Activated CD8-positive, alpha-beta memory T cell treated with anti-CD3 and anti-CD28 coated beads for 4 hours (primary cell): Measurements from ENCODE around the gene CKAP2L.
"Not testable (repeated sequence)": the region's sequence is repeated elsewhere in the genome, so short reads cannot be mapped to it uniquely, and the experiment has no call there.

ENCODE experiments used
- DNase-seq, 2 donors: peaks; one replicate each; pipeline ENCODE4 v3.0.0-alpha.2; 2020; ENCODE audit warnings: low read depth in 2 of 2

Gene CKAP2L

DNA sequence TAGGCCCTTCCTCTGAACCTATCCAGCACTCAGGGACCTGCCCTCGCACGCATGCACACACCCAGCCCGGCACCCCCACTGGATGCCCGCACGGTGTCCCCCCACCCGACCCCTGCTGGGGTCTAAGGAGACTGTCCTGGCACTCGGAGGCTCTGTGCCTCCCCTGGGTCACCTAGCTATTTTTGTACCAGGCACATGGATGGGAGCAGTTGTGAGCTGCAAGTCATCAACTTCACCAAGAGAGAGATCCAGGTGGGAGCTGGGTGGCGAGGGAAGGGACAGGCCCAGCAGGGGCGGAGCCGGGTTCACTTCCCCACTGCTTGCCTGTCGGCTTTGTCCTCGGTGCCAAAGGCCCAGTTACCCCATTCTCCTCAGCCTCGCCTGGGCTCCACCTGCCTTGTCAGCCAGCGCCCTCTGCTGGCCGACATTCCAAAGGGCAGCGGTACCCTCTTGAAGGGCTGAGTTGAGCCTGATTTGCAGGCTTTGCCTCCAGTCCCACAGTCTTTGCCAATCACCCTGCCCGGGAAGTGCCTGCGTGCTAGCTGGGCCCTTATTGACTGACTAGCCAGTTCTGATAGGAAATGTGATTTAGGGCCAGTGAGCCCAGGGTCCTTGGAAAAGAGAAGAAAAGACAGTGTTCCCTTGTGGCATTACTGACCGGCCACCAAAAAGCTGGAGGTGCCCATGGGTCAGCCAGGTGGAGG lies 37.8 kb downstream of the CKAP2L start:
- DNase-seq: peak; percentile 72 to 73

DNA sequence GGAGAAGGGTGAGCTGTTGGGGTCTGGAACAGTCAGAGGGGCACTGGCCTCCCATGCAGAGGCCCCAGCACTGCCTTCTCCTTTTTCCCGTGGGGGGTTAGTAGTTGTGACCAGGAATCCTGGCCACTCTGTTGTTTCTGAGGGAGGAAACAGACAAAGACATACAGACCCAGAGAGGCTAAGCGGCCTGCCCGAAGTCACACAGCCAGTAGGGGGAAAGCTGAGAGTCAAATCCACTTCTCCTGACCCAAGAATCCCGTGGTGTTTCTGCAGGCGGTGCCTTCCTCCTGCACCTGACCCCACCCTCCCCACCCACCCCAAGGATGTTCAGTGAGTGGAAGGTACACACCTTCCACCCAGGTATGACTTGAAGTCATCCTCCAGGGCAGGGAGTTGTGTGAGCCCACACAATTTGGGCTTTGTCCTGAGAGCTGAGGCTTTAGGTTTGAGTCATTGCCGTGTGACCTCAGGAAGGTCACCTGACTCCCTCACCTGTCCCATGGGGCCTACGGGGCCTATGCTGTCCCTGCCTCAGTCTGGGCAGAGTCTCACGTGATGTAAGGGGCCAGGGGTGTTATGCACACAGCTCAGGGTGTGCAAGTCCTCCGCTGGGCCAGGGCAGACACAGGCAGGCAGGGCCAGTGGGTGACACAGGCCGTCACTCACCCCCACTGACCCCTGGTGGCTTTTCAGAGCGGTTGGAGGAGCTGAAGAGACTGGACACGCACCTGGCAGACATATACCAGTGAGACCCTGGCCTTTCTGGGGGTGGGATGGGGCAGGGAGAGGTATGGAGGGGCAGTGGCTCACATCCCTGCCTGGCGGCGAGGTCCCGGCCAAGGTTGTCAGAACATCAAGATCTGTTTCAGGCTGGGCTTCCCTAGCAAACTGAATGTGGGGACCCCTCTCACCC lies 38.6 kb downstream of the CKAP2L start:
- DNase-seq: no peak

DNA sequence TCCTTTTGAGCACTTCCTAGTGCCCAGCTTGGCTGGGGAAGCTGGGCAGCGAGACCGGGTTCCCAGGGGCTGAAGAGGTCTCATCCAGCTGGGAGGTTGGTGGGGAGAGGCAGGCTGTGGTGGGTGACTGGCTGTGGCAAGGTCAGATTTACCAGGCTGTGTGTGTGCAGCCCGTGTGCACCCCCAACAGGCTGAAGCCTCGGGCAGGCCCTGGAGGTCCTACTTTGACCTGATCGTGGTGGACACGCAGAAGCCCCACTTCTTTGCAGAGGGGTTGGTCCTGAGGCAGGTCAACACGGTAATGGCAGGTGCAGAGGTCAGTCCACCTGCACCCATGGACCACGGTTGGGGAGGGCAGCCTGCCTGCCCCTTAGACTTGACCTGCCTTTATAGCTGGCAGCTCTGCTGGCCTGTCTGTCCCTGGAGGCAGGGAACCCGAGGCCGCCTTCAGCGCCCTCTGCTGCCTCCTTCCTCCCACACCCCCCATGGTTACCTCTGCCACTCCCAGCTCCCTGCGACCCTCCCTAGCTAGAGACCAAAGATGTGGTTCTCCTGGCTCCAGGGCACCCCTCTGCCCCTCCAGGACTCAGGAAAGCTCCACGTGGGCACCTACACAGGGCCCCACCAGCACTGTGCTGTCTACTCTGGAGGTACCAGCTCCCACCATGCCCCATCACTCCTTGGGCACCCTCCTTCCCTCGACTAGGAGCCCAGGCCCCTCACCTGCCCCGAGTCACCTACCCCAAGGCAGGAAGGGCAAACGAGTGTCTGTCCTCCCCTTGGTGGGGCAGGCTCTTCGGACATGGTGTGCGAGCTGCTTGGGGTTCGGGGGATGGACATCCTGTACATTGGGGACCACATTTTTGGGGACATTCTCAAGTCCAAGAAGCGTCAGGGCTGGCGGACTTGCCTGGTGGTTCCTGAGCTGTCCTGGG lies 39.6 kb downstream of the CKAP2L start:
- no peak for DNase-seq

- no peak for DNase-seq
Observed at GRCh38 chr2:112723995-112724394, 40.4 kb downstream of the CKAP2L start.

DNA sequence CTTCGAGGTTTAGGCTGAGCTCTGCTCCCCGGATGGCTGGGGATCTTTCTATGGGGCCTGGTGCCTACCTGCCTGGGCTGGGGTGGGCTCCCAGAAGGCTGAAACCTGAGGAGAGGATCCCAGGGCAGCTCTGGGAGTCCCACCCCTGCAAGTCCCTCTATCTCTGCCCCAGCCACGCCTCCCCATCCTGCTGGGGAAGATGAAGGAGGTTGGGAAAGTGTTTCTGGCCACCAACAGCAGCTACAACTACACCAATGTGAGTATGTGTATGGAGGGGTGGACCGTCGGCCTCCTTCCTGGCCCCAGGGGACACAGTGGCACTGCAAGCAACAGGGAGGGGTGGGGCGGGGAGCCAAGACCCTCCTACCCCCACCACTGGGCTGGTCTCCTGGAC lies 40.9 kb downstream of the CKAP2L start:
- no peak for DNase-seq

DNA sequence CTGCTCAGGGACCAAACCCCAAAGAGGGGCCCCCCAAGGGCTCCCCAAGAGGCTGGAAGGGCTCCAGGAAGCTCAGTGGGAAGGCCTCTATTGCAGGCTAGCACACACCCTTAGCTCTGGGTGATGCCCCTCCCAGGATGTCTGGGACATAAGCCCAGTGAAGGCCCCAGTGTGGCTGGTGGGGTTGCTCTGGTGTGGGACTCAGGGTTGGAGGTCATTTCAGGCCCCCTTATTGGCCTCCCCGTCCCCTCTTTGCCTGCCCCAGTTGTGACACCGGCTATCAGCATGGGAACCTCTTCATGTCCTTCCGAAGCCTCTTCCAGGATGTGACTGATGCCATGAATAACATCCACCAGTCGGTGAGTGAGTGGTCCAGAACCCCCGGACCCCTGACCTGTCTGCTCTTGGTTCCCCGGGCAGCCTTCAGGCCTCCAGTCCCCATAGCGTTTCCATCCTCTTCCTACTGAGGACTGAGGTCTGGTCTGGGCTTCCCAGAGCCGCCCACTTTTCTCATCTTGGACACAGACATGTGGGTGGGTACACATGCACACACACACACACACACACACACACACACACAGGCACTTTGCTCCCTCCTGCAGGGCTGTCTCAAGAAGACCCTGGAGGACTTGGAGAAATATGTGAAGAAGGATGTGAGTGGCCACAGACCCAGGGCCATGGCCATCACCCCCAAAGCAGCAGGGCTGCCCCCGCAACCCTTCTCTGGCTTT lies 41.4 kb downstream of the CKAP2L start:
- no peak for DNase-seq

- no peak for DNase-seq
Observed at GRCh38 chr2:112721819-112722522, 42.4 kb downstream of the CKAP2L start.

GRCh38 chr2:112720785-112721184 lies 43.6 kb downstream of the CKAP2L start, which contains the start of gene NT5DC4:
TSS of gene NT5DC4 (plus strand) at chr2:112721020. CDS start at chr2:112721080, 60 bp downstream.
- DNase-seq: no peak

GRCh38 chr2:112718863-112719370 lies 45.5 kb downstream of the CKAP2L start:
- no peak for DNase-seq

DNA sequence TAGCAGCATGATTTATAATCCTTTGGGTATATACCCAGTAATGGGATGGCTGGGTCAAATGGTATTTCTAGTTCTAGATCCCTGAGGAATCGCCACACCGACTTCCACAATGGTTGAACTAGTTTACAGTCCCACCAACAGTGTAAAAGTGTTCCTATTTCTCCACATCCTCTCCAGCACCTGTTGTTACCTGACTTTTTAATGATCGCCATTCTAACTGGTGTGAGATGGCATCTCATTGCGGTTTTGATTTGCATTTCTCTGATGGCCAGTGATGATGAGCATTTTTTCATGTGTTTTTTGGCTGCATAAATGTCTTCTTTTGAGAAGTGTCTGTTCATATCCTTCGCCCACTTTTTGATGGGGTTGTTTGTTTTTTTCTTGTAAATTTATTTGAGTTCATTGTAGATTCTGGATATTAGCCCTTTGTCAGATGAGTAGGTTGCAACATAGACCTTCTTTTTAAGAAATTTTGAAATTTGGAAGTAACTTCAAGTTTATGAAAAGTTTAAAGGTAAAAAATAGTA lies 47.5 kb downstream of the CKAP2L start:
- DNase-seq: not testable (repeated sequence)

- DNase-seq: not testable (repeated sequence)
Observed at GRCh38 chr2:112716094-112716493, 48.3 kb downstream of the CKAP2L start.

DNA sequence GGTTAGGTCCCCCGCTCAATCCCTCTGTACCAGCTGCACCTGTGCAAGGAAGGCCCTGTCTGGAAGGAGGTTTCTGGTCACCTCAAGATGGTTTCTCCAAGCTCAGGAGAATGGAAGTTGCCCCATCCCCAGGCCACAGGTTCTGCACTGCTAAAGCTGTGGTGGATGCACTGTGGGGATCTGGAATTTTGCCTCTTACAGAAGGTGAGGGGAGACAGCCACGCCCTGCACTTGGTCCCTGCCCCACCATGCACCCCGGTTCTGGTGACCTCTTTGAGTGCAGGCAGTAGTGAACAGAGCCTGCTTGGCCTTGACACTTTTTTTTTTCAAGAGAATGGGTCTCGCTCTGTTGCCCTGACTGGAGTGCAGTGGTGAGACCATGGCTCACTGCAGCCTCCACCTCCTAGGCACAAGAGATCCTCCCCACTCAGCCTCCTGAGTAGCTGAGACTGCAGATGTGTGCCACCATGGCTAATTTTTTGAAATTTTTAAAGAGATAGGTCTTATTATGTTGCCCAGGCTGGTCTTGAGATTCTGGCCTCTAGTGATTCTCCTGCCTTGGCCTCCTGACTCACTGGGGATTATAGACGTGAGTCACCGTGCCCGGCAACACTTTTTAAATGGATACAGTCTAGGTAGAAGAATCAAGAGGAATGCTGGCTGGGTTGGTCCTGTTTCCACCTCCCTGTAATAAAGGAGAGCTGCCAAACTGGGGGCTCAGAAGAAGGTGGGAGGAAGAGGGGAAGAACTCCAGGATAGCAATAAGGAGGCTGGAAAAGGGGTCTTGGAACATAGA lies 49.4 kb downstream of the CKAP2L start:
- no peak for DNase-seq

DNA sequence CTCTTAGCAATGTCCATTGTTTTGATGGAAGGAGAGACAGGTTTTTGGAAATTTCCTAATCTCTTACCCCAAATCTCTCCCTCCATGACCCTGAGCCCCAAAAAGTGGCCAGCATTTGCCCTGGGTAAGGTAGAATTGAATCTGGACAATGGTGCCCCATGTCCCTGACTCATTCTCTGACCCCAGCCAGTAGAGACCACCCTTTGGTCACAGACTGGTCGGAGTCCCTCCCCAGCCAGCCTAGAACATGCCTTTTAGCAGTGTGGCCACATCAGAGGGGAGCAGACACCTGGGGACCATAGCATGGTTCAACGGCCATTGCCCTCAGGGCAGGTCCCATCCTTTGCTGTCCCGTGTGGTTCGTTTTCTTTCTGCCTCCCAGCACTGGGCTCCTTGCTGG lies 50.1 kb downstream of the CKAP2L start:
- no peak for DNase-seq

DNA sequence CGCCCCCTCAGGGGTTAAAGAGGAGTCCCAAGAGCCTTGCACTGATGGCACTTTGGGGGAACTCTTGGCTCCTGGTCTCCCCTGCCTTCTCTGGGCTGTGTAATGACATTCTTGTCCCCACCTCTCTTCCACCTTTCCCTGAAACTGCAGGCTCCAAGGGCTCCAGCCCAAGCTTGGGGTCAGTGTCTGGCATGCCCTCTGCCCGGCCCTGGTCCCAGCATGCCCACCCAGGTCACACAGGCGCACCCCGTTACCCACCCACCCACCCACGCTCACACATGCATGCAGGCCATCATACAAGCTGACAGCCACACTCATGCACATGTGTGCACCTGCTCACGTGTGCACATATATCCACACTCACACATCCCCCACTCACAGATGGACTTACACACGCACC lies 50.5 kb downstream of the CKAP2L start:
- no peak for DNase-seq

DNA sequence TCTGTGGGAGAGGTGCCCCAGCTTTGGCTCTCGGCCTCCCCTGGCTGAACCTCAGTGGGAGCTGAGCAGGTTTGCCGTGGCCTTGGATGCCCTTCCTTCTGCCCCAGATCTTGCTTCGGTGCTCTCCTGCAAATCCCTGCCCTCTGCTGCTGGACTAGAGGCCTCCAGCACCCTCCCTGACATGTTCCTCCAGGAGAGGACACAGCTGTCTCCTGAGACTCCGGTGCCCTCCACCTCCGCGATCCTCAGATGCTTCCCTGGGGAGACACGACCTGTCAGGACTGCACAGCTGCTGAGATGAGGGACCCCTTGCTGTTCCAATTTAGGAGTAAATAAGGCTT lies 50.9 kb downstream of the CKAP2L start:
- no peak for DNase-seq

GRCh38 chr2:112712903-112713584 lies 51.4 kb downstream of the CKAP2L start:
- no peak for DNase-seq

DNA sequence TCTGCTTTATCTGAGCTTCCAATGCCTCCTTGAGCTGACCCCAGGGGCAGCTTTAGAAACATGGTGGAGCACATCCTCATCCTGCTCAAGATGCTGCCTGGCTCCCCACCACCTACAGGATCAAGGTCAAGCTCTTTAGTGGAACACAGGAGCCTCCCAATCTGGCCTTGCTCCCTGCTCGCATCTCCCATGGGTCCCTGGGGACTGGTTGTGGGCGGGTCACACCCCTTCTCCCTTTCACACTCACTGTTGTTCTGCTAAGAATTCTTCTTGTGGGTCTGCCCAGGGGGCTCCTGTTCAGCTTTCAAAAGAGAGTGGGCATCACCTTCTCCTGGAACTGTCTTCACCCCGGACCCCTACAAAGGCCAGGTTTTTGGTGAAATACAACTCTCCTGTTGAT lies 51.9 kb downstream of the CKAP2L start:
- DNase-seq: no peak

DNA sequence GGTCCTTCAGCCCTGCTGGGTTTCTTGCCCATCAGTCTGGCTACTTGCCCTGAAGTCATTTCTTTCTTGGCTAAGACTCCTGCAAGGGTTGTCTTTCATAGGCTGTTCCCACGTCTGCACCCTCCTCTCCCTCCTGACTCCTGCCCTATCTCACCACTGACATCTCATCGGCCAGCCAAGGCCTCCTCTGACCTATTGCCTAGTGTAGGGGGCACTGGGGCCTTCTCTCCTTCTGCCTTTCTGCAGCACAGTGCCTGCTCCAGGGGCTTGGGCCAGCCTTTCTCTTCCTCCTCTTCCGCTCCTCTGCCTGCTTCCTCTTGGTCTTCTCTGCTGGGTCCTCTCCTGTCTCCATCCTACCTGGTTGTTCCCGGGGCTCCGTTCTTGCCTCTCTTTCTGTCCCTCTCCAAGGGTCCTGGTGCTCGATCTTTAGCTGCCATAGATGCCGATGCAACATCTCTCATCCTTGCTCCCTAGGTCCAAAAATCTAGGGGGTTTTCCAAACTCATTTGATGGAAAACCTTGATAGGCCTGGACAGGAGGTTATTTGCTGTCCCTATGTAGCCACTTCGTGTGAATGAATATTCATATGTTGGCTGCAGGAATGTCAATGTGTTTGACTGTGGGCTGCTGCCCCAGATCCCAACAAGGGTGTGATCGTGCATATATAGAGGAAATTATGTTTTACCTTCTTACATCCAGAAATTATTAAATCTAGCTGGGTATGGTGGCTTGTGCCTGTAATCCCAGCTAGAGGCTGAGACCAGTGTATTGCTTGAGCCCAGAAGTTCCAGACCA lies 53.3 kb downstream of the CKAP2L start:
- DNase-seq: no peak
